Hematopoietic multipotent progenitor cell (in vitro differentiated cells): ENCODE measurements around the gene RCSD1. TPM values are rescaled to one million over a fixed set of nuclear protein-coding genes. Genes with fewer than 3 reads are reported as not detected.
A peak's percentile ranks its signal among the peaks of the same experiment; 100 is the strongest.

ENCODE experiments used
- DNase-seq, 3 donors: peaks; one replicate each; pipeline ENCODE4 v3.0.0-alpha.2; 2011 to 2015; ENCODE audit warnings: low read depth in 2 of 3, low spot score in 2 of 3
- total RNA-seq: library from RNA; depleted of rRNA; stranded (reverse); fragments of >200 nt; gene quantifications from one replicate; pipeline ENCODE4 v1.2.3, GENCODE V29; 2012

Gene RCSD1
- total RNA-seq, 1 donor: 218 TPM

DNA sequence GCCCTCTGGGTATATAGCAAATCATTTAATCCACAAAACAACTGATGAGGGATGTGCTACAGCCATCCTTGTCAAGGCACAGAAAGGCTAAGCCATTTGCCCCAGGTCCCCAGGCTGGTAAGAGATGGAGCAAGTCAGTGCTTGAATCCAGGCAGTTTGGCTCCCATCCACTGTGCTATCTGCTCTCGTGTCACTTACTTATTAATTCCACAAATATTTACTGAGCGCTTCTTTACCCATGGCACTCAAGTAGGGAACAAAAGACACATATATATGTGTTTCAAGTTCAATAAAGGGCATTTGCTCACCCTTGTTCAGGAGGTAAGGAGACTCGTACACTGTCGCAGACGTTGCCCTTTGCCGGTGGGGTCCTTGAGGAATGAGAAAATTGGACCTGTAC lies 53.2 kb downstream of the RCSD1 start:
- no peak for DNase-seq

DNA sequence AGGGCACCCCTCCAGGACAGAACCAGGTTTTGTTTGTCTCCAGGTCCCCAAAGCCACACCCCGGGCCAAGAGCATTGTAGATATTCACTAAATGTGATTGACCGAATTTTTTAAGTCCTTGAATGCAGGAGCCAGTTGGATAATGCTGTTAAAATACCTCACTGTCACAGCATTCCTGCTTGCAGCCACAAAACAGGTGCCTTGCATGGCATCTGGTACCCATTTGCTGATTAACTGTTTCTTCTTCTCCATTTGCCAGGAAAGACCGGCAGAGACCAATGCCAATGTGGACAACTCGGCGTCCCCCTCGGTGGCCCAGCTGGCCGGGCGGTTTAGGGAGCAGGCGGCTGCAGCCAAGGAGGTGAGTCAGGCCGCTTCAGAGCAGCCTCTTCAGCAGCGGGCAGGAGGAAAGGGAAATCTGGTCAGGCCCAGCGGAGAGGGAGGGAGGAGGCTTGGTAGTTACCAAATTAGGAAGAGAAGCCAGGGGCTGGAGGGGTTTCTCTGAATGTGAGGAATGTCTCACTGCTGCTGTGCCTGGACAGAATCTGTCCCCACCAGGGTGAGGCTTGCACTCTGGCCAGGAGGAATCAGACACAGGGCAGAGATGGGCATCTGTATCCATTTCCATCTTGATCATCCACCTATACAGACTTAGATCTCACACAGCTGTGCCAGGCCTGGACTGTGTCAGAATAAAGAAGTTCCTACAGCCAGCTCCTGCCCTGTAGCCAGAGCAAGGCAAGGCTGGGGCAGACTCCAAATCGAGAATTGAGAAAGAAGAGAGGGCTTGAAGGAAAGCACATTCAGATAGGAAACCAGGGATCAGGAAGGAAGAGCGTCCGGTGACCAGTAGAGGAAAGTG lies 53.8 kb downstream of the RCSD1 start:
- DNase-seq: no peak

DNA sequence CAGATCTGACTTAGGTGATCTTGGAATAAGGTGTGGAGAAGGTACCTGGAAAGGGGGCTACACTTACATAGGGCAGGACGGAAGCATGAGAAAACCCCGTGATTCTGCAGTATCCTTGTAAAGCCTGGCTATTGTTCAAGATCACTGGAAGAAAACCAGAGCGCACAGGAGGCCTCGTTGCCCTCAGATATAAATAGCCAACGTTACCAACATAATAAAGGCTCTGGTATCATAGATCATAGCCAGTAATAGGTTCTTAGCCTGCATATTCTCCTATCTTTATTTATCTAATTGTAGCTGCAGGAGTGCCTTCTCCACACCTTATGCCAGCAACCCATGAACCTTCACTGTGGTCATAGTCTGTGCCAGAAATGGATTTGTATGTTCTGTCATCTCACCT lies 55.8 kb downstream of the RCSD1 start:
- DNase-seq: no peak

DNA sequence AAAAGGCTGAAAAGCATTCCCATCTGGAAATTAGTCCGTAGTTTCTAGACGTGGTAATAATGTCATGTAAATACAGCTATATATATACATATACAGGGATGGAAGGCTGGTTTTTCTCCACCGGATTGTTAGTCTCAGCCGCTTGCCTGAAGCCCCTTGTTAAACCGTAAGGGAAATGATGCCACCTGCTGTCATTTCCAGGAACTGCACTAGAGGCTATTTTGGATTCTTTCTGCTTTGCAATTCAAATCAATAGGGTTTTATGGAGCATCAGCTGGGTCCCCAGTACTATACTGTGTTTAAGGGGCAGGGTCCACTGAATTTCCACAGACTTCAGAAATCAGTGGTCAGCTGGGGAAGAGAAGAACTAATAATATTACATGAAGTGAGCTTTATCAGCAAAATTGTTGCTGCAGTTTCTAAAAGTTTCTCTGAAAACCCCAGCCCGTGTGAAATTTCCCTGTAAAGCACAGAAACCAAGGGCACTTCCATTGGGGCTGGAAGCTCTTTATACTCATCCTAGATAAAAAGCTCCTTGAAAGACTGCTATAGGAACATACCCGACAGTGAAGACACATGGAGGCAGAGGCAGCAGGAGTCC lies 58.0 kb downstream of the RCSD1 start:
- DNase-seq: peak; percentile 63 to 87 (median 67)

- DNase-seq: no peak
Measured at GRCh38 chr1:167689567-167689920, 59.5 kb downstream of the RCSD1 start.

GRCh38 chr1:167690053-167690452 lies 60.0 kb downstream of the RCSD1 start:
- no peak for DNase-seq

DNA sequence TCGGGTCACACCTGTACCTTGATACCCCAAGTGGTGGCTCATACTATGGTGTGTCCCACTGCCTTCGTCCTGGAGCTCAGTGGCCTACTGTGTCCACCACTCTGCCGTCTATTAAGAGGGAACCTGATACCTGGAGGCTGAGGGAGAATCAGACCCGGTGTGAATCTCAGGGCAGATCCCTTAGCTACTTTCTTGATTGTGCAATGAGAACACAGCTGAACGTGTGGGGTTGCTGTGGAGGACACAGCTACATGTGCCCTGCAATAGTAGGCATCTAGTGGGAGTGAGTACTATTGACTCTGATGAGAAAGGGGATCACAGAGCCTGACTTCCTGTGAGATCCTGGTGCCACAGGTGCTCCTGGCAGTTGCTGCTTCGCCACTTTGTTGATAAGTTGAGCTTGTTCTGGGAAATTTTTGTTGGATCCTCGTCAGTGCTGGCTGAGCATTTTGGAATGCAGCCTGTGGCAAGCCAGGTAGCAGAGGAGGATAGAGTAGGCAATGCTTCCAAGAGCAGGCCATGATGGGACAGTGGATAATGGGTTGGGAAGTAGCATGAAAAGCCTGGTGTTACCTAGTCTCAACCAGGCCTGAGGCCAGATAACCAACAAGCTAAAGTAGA lies 63.5 kb downstream of the RCSD1 start:
- DNase-seq: no peak

- DNase-seq: no peak
Measured at GRCh38 chr1:167694691-167695090, 64.7 kb downstream of the RCSD1 start.

- no peak for DNase-seq
Measured at GRCh38 chr1:167695147-167695546, 65.1 kb downstream of the RCSD1 start.

DNA sequence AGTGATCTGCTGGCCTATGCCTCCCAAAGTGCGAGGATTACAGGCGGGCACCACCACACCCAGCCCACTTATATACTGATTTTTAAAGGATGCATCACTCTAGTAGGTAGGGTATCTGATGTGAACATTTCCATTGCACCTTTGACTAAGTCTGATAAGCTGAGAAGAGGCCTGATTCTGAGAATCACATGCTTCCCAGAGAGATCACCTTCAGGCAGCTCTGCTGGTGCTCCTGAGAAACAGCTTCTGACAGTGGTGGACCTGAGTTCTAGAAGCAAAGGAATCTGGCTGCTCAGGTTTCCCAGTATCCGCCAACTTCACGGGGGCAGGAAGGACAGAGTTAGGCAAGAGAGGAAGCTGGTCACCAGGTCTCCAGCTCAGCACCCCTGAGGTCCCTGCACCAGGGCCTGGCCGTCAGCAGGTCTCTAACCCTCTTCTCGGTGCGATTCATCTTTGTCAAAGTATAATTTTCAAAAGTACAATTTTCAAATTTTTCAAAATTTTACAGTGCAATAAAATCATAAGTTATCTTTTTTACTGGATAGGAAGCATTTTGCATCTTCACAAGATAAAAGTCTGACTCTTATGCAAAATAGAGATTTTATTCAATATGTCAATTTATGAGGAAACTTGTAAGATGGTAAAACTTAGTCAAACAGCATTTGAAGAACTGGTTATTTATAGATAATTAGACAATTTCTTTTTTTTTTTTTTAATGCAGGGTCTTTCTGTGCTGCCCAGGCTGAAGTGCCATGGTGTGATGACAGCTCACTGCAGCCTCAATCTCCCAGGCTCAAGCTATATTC lies 65.9 kb downstream of the RCSD1 start:
- DNase-seq: no peak

DNA sequence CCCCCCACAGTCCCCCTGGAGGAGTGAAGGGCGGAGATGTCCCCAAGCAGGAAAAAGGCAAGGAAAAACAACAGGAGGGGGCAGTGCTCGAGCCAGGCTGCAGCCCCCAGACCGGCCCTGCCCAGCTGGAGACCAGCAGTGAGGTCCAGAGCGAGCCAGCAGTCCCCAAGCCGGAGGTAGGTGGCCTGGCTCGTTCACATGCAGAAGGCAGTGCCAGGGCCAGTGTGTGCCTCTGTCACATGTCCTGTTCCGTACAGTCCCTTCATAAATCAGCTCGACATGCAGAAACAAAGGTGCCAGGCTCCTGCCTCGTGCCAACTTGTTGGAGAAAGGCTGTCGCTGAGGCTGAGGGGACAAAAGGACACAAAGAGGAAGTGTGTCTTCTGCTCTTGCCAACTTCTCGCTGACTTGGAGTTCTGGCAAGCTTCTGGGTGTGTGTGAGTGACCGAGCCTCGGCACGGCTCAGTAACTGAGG lies 67.7 kb downstream of the RCSD1 start:
- DNase-seq: peak in 1 of 3 donors; percentile 60

- no peak for DNase-seq
Measured at GRCh38 chr1:167698313-167698712, 68.3 kb downstream of the RCSD1 start.

GRCh38 chr1:167701510-167701909 lies 71.5 kb downstream of the RCSD1 start:
- no peak for DNase-seq

- DNase-seq: no peak
Measured at GRCh38 chr1:167703557-167703956, 73.5 kb downstream of the RCSD1 start.

- DNase-seq: no peak
Measured at GRCh38 chr1:167704715-167705114, 74.7 kb downstream of the RCSD1 start.

GRCh38 chr1:167705250-167705649 lies 75.2 kb downstream of the RCSD1 start:
- no peak for DNase-seq

- DNase-seq: no peak
Measured at GRCh38 chr1:167706363-167706762, 76.3 kb downstream of the RCSD1 start.

GRCh38 chr1:167706931-167707877 lies 77.2 kb downstream of the RCSD1 start:
- DNase-seq: no peak

- DNase-seq: no peak
Measured at GRCh38 chr1:167707942-167708341, 77.9 kb downstream of the RCSD1 start.

DNA sequence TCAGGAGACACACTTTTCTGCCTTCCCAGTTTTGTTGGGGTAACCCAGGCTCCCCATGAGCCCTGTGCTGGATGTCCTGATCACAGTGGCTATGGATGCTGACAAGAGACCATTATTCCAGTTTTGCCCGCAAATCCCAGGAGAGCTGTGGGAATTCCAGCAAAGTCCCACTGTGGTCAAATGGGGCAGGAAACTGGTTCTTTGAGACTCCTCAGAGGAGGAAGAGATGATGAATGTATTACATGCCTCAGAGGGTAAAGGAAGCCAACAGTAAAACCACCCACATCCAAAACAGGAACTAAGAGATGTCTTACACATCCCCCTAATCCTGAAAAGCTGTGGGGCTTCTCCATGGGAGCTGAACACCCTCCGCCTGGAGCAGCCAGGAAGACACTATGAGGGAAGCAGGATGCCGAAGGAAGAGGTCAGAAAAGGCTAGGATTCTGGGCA lies 78.9 kb downstream of the RCSD1 start:
- peak in 2 of 3 donors; percentile 18 to 30 for DNase-seq
